ENCODE results near the gene TCF25.

DNA sequence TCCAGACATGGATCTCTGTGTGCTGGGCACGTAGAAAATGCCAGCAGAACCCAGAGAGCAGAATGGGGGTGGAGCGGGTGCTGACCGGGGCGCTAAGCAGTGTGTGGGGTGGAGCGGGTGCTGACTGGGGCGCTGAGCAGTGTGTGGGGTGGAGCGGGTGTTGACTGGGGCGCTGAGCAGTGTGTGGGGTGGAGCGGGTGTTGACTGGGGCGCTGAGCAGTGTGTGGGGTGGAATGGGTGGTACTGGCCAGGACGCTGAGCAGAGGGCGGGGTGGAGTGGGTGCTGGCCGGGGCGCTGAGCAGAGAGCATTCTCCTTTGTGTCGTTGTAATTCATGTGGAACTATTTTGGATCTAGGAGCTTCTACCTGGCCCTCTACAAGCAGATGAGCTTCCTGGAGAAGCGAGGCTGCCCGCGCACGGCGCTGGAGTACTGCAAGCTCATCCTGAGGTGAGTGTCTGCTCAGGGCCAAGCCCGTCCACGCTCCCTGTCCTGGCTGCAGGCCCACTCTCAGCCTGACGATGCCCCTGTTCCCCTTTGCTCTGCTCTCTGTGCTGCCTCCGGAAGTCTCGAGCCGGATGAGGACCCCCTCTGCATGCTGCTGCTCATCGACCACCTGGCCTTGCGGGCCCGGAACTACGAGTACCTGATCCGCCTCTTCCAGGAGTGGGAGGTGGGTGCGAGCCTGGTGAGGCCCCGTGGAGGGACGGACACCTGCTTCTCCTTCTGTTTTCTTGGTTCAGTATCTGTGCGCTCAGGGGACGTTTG lies 25.0 kb downstream of the TCF25 start:
- TF ChIP-seq POLR2A (IDR thresholded peaks at IDR 0.05) (no peak), EP300 (IDR thresholded peaks at IDR 0.05) (no peak), POLR2AphosphoS5 (IDR thresholded peaks at IDR 0.05) (no peak)
- TF ChIP-seq, protein P1, sequence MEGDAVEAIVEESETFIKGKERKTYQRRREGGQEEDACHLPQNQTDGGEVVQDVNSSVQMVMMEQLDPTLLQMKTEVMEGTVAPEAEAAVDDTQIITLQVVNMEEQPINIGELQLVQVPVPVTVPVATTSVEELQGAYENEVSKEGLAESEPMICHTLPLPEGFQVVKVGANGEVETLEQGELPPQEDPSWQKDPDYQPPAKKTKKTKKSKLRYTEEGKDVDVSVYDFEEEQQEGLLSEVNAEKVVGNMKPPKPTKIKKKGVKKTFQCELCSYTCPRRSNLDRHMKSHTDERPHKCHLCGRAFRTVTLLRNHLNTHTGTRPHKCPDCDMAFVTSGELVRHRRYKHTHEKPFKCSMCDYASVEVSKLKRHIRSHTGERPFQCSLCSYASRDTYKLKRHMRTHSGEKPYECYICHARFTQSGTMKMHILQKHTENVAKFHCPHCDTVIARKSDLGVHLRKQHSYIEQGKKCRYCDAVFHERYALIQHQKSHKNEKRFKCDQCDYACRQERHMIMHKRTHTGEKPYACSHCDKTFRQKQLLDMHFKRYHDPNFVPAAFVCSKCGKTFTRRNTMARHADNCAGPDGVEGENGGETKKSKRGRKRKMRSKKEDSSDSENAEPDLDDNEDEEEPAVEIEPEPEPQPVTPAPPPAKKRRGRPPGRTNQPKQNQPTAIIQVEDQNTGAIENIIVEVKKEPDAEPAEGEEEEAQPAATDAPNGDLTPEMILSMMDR (IDR thresholded peaks at IDR 0.05): no peak
